A204.1 (cell line): ENCODE data around the gene CCDC201.
"Not testable (repeated sequence)": the region's sequence is repeated elsewhere in the genome, so short reads cannot be mapped to it uniquely, and the experiment has no call there.

Experiments used
- FAIRE-seq: peaks from 2 replicates; lab custom pipeline; 2012; peaks lifted over from hg19 to GRCh38; lab: Jason Lieb, UNC

The CCDC201 gene

DNA sequence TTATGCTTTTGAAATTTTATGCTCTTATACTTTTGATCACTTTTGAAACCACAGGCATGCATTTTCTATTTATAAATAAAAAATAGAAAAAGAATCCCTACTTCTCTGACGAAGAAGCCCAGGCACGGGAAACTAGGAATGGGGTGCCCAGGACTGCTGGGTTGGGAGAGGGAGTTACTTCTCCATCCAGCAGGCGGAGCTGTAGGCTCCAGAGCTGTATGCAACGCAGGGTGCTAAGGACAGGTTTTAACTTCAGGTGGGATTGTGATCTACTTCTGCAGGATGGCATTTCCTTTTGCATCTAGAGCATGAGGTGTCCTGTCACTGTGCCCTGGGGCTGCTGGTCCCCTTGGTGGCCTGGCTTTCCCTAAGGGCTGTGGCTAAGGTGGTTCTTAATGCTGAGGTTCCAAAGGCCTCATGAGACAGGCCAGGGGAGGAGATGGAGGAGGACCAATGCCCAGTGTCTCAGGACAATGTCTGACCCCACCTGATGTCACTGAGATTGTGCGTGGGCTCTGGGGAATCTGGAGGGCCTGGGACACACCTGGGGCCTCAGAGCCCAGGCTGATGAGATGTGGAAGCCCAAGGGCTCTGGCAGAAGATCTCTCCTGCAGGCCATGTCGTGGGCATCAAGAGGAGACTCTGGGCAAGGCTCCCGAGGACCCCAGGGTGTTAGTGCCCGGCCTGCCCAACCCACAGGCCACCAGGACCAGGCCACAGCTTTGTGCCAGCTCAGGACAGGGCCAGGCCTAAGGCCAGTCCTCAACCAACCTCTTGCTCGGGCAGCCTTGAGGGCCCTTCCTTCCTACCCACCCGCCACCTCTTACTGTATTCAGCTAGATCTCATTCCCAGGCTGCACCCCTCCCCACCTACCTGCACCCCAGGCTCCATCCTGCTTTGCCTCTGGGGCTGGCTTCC lies 507 bp downstream of the CCDC201 start:
- FAIRE-seq: no peak

DNA sequence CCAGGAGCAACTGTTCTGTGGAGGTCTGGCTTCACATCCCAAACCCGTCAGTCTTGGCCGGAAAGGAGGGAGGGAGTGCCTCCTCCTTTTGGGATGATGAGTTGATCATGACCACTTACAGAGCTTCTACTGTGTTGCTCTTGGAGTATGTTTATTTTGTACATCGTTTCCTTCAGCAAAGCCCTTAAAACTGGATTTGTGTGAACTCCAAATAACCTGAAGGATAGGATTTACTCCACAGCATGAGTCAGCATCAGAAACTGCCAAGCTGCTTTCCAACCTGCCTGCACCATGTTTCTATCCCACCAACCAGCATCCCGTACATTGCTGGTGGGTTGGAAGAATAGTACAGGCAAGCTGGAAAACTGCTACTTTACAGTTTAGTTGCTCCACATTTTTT lies 3.5 kb downstream of the CCDC201 start:
- no peak for FAIRE-seq

GRCh38 chr7:45867471-45867870 lies 5.4 kb downstream of the CCDC201 start:
- no peak for FAIRE-seq

GRCh38 chr7:45865594-45866410 lies 7.1 kb downstream of the CCDC201 start:
- FAIRE-seq: no peak

DNA sequence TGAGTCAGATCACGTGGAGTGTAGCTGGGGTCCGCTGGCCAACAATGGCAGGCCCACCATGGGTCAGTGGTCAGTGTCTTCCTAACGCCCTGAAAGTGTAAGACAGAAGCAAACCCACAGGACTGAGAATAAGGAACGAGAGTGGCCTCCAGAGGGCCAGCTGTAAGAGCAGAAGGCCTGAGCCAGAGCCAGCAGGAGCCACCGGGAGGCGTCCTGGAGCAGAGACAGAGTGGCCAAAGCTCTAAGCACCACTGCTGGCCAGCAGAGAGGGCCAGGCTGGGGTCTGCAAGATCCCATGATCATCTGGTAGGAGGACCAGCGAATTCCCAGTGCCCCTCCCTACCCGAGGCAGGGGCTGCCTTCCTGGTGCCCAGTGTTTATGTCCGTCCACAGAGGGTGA lies 9.2 kb downstream of the CCDC201 start:
- FAIRE-seq: no peak

GRCh38 chr7:45856888-45857287 lies 16.0 kb downstream of the CCDC201 start:
- FAIRE-seq: not testable (repeated sequence)

DNA sequence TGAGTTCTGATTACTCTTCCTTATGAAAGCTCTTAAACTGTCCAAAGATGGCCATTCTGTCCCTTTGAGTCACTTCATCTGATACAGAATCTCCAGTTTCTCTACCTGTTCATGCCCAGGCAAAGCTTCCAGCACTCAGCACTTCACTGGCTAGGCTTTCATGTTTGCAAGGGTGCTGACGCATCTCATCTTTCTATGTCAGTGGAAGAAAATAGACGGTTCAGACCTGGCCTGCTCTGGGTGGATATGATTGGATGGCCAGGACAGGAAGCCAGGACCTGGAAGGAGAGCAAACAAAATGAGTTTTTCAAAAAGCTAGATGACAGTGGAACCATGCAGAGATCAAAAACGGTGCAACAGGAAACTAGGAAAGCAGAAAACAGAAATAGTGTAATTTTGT lies 17.2 kb downstream of the CCDC201 start:
- FAIRE-seq: not testable (repeated sequence)

DNA sequence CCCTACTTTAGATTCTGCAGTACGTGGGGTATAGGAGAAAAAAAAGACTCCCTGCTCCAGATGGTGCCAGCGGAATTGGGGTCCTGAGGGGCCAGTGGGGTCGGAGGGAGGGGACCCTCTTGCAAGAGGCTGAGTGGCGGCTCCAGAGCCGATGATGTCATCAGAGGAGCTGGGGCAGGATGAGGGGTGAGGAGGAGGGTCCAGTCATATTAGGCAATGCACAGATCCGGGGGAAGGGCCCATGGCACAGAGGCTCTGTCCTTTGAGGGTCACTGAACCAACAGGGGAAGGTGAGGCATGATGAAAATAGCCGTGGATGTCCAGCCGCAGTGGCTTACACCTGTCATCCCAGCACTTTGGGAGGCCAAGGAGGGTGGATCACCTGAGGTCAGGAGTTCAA lies 19.4 kb downstream of the CCDC201 start:
- not testable (repeated sequence) for FAIRE-seq

DNA sequence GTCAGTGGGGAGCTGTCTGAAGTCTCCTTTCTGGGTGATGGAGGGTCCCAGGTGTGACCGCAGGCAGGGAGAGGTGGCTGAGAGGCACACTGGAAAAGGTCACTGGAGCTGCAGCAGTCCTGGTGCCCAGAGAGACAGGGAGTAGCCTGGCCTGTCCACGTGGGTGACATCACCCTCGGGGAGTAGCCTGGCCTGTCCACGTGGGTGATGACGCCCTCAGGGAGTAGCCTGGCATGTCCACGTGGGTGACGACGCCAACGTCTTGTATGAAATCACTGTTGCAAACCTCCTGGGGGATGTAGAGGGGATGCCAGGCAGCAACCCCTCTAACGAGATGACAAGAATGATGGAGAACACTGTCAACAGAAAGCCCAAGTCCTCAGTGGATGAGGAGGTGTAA lies 19.9 kb downstream of the CCDC201 start:
- not testable (repeated sequence) for FAIRE-seq

DNA sequence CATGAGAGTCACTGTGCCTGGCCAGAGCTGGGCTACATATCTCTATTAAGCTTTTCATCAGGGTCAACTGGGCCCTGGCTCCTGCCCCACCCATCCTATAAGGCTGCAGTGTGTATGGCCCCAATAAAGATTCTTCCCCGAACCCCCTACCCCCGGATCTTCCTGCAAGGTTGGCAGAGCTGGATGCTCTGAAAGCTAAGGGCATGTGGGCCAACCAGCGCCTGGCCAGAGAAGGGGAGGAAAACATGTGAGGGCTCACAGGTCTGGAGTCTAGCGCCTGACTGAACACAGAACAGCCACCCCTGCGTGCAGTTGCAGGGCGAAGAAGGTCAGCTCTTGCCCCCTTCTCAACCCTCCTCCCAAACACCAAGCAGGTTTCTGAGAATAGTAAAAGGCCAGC lies 24.1 kb downstream of the CCDC201 start:
- not testable (repeated sequence) for FAIRE-seq

DNA sequence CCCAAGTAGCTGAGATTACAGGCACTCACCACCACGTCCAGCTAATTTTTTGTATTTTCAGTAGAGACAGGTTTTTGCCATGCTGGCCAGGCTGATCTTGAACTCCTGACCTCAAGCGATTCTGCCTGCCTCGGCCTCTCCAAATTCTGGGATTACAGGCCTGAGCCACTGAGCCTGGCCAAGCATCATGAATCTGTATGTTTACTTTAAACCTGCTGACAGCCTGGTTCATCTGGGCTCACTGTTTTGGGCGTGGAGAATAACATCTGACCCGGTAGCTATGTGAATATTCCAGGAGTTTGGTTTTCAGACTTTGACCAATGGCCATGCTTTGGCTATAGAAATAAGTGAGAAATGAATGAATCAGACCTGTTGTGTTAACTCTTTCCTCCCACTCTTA lies 26.3 kb downstream of the CCDC201 start:
- not testable (repeated sequence) for FAIRE-seq

DNA sequence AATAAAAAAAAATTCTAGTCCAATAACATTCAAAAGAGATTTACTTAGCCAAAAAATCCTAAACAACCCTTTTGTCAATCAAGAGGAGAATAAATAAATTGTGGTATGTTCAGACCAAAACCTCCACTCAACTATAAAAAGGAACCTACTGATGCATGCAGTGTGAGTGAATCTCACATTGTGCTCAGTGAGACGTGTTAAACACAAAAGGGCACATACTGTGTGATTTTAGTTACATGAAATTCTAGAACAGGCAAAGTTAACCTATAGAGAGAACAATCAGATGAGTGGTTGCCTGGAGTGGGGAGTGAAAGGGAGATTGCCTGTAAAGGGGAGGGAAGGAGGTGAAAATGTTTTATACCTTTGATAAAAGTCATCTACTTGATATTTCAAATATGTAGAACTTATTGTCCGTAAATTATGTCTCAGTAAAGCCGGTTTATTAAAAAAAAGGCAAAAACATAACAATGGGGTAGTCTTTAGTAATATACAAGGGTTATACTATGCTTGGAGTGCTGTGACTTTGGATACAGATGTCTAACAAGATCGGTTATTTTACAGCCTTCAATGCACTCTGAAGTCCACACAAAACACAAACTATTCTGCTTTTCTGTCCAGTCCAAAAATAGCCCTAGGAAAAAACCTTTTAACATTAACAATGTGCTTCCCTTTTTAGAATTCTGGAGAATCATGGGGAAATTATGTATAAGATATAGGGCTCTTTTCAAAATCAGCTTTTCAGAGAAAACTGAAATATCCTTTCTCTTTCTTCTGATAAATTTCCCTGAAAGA lies 30.8 kb downstream of the CCDC201 start:
- FAIRE-seq: not testable (repeated sequence)

- FAIRE-seq: not testable (repeated sequence)
Measured at GRCh38 chr7:45838852-45839251, 34.0 kb downstream of the CCDC201 start.

DNA sequence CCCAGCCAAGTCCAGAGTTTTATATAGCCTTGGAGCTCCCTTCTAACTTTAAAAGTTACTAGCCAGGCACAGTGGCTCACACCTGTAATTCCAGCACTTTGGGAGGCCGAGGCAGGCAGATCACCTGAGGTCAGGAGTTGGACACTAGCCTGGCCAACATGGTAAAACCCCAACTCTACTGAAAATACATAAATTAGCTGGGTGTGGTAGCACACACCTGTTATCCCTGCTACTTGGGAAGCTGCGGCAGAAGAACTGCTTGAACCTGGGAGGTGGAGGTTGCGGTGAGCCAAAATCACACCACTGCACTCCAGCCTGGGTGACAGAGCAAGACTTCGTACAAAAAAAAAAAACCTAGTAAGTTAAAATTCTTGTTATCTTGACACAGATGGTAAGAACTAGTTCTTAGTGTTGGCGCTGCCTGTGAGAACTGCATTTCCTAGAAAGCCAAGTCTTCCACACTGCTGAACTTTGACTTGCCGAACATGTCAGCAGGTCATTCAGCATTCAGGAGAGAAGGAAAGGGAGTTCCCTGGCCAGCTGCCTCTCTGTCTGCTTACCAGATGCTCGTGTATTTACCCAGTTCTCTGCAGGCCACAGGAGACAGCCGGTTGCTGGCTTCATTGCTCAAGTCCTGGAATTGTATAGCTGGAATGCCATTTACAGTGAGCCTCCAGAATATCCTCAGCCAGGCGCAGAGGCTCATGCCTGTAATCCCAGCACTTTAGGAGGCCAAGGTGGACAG lies 40.3 kb downstream of the CCDC201 start:
- FAIRE-seq: not testable (repeated sequence)

- FAIRE-seq: not testable (repeated sequence)
Measured at GRCh38 chr7:45829846-45830245, 43.0 kb downstream of the CCDC201 start.

DNA sequence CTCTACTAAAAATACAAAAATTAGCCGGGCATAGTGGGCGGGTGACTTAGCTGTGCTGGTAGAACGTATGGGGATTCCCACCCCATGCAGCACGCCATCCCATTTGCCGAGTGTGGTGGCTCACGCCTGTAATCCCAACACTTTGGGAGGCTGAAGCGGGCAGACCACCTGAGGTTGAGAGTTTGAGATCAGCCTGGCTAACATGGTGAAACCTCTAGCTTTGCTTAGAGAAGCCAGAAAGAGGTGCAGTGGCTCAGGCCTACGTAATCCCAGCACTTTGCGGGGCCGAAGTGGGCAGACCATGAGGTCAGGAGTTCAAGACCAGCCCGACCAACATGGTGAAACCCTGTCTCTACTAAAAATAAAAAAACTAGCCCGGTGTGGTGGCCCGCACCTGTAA lies 45.2 kb downstream of the CCDC201 start:
- FAIRE-seq: not testable (repeated sequence)

GRCh38 chr7:45826550-45826949 lies 46.3 kb downstream of the CCDC201 start:
- FAIRE-seq: not testable (repeated sequence)

GRCh38 chr7:45818763-45819162 lies 54.1 kb downstream of the CCDC201 start:
- FAIRE-seq: not testable (repeated sequence)

GRCh38 chr7:45817913-45818312 lies 55.0 kb downstream of the CCDC201 start:
- FAIRE-seq: not testable (repeated sequence)

GRCh38 chr7:45817016-45817415 lies 55.9 kb downstream of the CCDC201 start:
- not testable (repeated sequence) for FAIRE-seq
